ENCODE results near the gene DENND4A. TPM values are rescaled to one million over a fixed set of nuclear protein-coding genes. Genes with fewer than 3 reads are reported as not detected.

The DENND4A gene
- total RNA-seq, 1 donor from 2014 or later = 8.5 TPM

DNA sequence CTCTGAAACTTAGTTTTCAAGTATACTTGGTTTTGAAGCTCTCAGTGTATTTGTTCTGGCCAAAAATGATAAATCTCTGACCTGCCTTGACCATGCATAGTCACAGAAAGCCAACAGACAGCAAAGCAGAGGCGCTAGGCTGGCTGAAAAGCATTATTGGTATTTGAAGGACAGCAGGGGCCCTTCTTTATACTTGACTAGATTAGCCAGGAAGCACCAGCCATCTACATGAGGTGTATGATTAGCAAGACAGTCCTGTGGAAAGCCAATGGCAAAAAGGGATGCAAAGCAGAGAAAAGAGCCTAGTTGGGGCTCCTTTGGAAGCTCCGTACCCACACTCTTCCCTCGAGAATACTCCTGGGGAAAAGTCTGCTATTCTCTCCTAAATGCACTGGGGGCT is 162.5 kb downstream of the DENND4A start:
- Histone ChIP-seq H3K4me3 (ENCODE audit: low read depth, low read length) (no peak overlapping the region), H3K27me3 (ENCODE audit: control insufficient read depth, insufficient read depth, low read length) (no peaks in the 10 kb centered on the region), H3K36me3 (ENCODE audit: control insufficient read depth, insufficient read depth, low read length) (no peaks in the 10 kb centered on the region)
- TF ChIP-seq, protein P1, sequence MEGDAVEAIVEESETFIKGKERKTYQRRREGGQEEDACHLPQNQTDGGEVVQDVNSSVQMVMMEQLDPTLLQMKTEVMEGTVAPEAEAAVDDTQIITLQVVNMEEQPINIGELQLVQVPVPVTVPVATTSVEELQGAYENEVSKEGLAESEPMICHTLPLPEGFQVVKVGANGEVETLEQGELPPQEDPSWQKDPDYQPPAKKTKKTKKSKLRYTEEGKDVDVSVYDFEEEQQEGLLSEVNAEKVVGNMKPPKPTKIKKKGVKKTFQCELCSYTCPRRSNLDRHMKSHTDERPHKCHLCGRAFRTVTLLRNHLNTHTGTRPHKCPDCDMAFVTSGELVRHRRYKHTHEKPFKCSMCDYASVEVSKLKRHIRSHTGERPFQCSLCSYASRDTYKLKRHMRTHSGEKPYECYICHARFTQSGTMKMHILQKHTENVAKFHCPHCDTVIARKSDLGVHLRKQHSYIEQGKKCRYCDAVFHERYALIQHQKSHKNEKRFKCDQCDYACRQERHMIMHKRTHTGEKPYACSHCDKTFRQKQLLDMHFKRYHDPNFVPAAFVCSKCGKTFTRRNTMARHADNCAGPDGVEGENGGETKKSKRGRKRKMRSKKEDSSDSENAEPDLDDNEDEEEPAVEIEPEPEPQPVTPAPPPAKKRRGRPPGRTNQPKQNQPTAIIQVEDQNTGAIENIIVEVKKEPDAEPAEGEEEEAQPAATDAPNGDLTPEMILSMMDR (IDR thresholded peaks at IDR 0.05; ENCODE audit: insufficient read depth, low read length, poor library complexity, severe bottlenecking) = no peak
- no peak for DNase-seq (ENCODE audit: low read depth)

DNA sequence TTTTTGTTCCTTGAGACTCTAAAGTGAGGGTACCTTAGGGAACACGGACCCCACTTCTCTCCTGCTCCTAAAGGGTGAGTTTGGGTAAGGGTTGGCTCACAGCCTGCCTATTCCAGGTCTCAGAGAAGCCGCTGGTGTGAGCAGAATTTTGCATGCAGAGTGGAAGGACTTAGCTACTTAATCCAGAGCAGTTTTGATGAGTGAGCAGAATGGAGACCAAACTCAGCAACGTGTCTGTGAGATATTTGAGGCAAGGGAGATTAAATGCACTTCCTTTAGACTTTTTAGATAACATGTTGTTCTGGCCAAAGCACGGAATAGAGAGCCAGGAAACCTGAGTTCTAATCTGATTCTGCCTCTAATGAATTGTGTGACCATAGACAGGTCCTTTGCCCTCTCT is 165.2 kb downstream of the DENND4A start:
- no peaks in the 10 kb centered on the region for H3K27me3 ChIP-seq (ENCODE audit: control insufficient read depth, insufficient read depth, low read length)
- no peak for DNase-seq (ENCODE audit: low read depth)
- TF ChIP-seq, protein P1 (IDR thresholded peaks at IDR 0.05; ENCODE audit: insufficient read depth, low read length, poor library complexity, severe bottlenecking) = no peak
- H3K4me3 ChIP-seq (ENCODE audit: low read depth, low read length) = no peak overlapping the region
- no peaks in the 10 kb centered on the region for H3K36me3 ChIP-seq (ENCODE audit: control insufficient read depth, insufficient read depth, low read length)

DNA sequence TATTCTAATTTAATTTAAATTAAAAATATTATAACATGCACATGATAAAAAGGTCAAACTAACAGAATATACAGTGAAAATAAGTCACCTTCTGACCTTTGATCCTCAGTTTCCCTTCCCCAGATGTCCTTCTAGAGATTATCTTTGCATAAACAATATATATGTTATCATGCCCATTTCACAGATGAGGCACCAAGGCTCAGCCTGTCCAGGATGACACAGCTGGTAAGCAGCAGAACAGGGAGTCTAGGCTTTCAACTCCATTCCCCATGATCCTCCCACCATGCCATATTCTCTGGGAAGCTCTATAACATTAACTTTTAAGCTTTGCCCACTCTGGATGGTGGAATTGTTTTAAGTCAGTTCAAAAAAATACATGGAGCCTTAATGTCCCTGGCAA is 169.0 kb downstream of the DENND4A start:
- TF ChIP-seq, protein P1 (IDR thresholded peaks at IDR 0.05; ENCODE audit: insufficient read depth, low read length, poor library complexity, severe bottlenecking) = no peak

DNA sequence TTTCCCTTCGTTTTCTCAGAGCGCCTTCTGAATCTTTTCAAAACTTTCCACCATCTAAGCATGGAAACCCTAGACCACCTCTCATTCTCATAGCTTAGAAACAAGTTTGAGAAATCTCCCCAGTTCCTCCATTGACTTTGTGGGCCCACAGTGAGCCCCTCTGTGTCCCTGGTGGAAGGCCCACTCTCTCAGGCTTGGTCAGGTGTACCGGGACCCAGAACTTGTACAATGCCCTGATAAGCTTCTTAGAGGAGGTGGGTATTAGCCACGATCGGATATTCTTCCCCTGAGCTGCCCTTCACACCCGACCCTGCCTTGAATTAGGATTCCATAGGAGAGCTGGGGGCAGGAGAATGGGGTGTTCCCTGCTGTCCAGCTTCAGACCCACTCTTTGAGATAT is 170.5 kb downstream of the DENND4A start, which contains the start of gene SLC24A1:
Gene SLC24A1 (plus strand): TSS at position 301 of the 400 bp plus-strand sequence. CDS start 2,143 bp downstream, outside the sequence.
- Histone ChIP-seq H3K27me3 (ENCODE audit: control insufficient read depth, insufficient read depth, low read length) (no peaks in the 10 kb centered on the region), H3K4me3 (ENCODE audit: low read depth, low read length) (no peak within 1 kb of the TSS), H3K36me3 (ENCODE audit: control insufficient read depth, insufficient read depth, low read length) (no peaks in the 10 kb centered on the region)
- no peak for DNase-seq (ENCODE audit: low read depth)
- TF ChIP-seq, protein P1 (IDR thresholded peaks at IDR 0.05; ENCODE audit: insufficient read depth, low read length, poor library complexity, severe bottlenecking) = no peak

More for the DNA sequence above, 169.0 kb downstream of the DENND4A start:
- Histone ChIP-seq H3K4me3 (ENCODE audit: low read depth, low read length) (no peak overlapping the region), H3K36me3 (ENCODE audit: control insufficient read depth, insufficient read depth, low read length) (no peaks in the 10 kb centered on the region), H3K27me3 (ENCODE audit: control insufficient read depth, insufficient read depth, low read length) (no peaks in the 10 kb centered on the region)
- no peak for DNase-seq (ENCODE audit: low read depth)

DNA sequence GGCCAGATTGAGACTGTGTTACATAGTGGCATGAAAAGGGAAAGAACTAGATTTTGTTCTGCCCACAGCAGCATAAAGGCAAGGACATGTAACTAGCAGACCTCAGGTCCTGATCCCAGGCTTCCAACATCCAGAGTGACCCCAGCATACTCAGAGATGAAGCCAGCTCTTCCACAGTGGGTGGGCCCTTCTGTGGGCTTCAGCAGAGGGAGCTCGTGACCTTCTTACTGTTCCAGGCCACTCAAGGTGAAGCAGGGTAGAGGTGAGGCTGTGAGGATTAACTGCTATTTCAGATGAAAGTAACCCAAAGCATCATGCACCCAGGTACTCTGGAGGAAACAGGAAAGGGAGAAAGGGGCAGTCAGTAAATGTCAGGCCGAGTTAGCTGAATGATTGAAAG is 171.3 kb downstream of the DENND4A start:
- Histone ChIP-seq H3K36me3 (ENCODE audit: control insufficient read depth, insufficient read depth, low read length) (no peaks in the 10 kb centered on the region), H3K27me3 (ENCODE audit: control insufficient read depth, insufficient read depth, low read length) (no peaks in the 10 kb centered on the region), H3K4me3 (ENCODE audit: low read depth, low read length) (no peak overlapping the region)
- TF ChIP-seq, protein P1 (IDR thresholded peaks at IDR 0.05; ENCODE audit: insufficient read depth, low read length, poor library complexity, severe bottlenecking) = no peak
- no peak for DNase-seq (ENCODE audit: low read depth)

DNA sequence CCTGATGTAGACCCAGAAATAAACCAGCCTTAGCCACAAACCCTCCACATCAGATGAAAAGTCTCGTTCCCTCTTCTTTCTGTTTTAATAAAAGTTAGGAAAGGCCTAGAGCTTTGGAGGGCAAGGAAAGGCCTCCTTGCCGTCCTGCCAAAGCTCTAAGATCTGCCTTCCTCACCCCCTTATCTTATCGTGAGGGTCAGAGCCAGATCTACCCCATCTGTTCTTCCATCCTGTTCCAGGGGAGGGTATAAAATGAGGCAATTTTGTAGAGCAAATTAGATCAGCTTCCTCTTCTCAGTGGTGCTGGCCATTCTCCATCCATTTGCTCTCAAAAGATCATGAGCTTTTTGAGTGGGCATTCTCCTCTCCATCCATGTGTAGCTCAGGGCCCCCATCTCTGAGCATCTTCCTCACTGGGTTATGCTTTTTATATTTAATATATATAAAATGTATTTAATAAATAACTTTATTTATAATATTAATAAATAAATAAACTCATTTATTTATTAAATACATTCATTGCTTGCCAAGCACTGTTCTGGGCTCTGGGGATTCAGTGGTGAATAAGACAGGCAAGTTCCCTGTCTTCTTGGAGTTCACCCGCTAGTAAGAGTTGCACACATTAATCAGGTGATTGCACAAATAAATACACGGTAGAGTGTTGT is 172.3 kb downstream of the DENND4A start:
- no peaks in the 10 kb centered on the region for H3K36me3 ChIP-seq (ENCODE audit: control insufficient read depth, insufficient read depth, low read length)
- TF ChIP-seq, protein P1 (IDR thresholded peaks at IDR 0.05; ENCODE audit: insufficient read depth, low read length, poor library complexity, severe bottlenecking) = no peak
- no peak overlapping the region for H3K4me3 ChIP-seq (ENCODE audit: low read depth, low read length)
- H3K27me3 ChIP-seq (ENCODE audit: control insufficient read depth, insufficient read depth, low read length) = no peaks in the 10 kb centered on the region
- DNase-seq (ENCODE audit: low read depth) = no peak
